GM19193 (cell line): ENCODE data around the gene TFEC.

Experiments used
- POLR2A ChIP-seq: IDR thresholded peaks from 4 replicates; pipeline ENCODE4 v1.6.1; 2011; ENCODE audit not compliant: insufficient read depth, insufficient read length; ENCODE audit errors: extremely low read depth

The TFEC gene

GRCh38 chr7:116011584-116011983 lies 19.0 kb downstream of the TFEC start:
- no peak for TF ChIP-seq POLR2A

- TF ChIP-seq POLR2A, result no peak
These were observed 33.3 kb downstream of the TFEC start for GRCh38 chr7:115997221-115997620.

GRCh38 chr7:115995701-115996100 lies 34.9 kb downstream of the TFEC start:
- TF ChIP-seq POLR2A, result no peak

GRCh38 chr7:115988401-115988800 lies 42.2 kb downstream of the TFEC start:
- no peak for TF ChIP-seq POLR2A

GRCh38 chr7:115987486-115987885 lies 43.1 kb downstream of the TFEC start:
- no peak for TF ChIP-seq POLR2A

GRCh38 chr7:115984105-115984504 lies 46.5 kb downstream of the TFEC start:
- TF ChIP-seq POLR2A, result no peak

- TF ChIP-seq POLR2A, result no peak
These were observed 50.4 kb downstream of the TFEC start for GRCh38 chr7:115980159-115980558.

GRCh38 chr7:115976651-115977050 lies 53.9 kb downstream of the TFEC start:
- no peak for TF ChIP-seq POLR2A

GRCh38 chr7:115975766-115976165 lies 54.8 kb downstream of the TFEC start:
- no peak for TF ChIP-seq POLR2A

GRCh38 chr7:115973406-115973805 lies 57.2 kb downstream of the TFEC start:
- TF ChIP-seq POLR2A, result no peak

- TF ChIP-seq POLR2A, result no peak
These were observed 59.1 kb downstream of the TFEC start for GRCh38 chr7:115971506-115971905.

GRCh38 chr7:115968596-115968995 lies 62.0 kb downstream of the TFEC start:
- TF ChIP-seq POLR2A, result no peak

GRCh38 chr7:115968171-115968570 lies 62.4 kb downstream of the TFEC start:
- no peak for TF ChIP-seq POLR2A

GRCh38 chr7:115965796-115966475 lies 64.6 kb downstream of the TFEC start:
- TF ChIP-seq POLR2A, result no peak

GRCh38 chr7:115965236-115965635 lies 65.3 kb downstream of the TFEC start:
- no peak for TF ChIP-seq POLR2A

- no peak for TF ChIP-seq POLR2A
These were observed 65.8 kb downstream of the TFEC start for GRCh38 chr7:115964799-115965198.

- TF ChIP-seq POLR2A, result no peak
These were observed 68.2 kb downstream of the TFEC start for GRCh38 chr7:115962340-115962739.
